Suppressor macrophage (primary cell): ENCODE measurements around the gene TOR1AIP2.
"Not testable (repeated sequence)": the region's sequence is repeated elsewhere in the genome, so short reads cannot be mapped to it uniquely, and the experiment has no call there.

ENCODE experiments used
- DNase-seq, 4 experiments: peaks; one replicate each; pipeline ENCODE4 v3.0.0-alpha.2; 2020 to 2022

The TOR1AIP2 gene

DNA sequence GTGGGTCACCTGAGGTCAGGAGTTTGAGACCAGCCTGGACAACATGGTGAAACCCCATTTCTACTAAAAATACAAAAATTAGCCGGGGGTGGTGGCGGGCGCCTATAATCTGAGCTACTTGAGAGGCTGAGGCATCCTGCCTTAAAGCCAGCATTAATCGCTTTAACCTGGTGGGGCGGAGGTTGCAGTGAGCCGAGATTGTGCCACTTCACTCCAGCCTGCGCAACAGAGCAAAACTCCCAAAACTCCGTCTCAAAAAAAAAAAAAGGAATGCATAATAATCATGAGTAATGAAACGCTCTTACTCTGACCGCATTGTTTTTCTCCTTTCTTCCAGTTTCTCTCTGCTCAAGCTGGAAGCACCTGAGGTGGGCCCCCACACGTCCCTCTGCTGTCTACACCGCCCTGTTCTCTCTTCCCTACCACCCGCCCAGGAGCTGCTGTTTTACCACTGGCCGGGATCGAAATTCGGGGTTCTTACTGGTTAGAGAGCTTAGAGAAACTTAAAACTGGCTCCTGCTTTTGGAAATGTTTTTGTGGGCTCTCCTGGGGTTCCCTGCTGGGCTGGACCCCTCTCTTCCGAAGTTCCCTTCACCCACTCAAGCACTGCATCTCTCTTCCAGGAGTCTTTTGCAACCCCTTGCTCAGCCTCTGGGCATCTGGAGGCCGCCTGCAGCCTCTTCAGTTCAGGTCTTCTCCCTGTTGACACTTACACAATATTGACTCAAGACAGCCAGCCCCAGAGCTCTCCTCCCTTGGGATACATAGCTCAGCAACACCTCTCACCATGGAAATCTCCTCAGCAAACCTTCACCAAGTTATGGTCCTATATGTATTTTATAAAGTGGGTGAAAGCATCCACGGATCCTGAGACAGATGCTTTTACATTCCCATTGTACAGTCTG lies 72.1 kb downstream of the TOR1AIP2 start:
- DNase-seq, result no peak

DNA sequence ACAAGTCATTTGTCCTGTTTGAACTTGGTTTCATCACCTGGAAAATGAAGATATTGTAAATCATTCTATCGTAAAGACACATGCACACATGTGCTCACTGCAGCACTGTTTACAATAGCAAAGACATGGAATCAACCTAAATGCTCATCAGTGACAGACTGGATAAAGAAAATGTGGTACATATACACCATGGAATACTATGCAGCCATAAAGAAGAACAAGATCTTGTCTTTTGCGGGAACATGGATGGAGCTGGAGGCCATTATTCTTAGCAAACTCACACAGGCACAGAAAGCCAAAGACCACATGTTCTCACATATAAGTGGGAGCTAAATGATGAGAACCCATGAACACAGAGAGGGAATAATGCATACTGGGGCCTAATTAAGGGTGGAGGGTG lies 73.2 kb downstream of the TOR1AIP2 start:
- not testable (repeated sequence) for DNase-seq

DNA sequence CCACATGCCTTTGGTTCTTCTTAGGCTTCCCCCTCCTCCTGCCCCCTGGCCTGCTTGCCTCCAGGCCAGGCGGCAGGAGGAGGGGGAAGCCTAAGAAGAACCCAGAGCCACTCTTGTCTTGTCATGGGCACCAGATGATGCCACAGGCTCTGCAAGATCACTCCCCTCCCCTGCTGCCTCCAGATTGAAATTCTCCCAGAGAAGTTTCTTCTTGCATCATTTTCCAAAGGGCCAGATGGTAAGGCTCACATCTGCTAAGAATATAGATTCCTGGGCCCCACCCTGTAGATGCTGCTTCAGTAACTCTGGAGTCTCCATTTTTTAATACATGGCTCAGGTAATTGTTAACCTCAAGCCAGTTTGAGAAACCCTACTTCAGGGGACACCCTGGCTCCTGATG lies 73.7 kb downstream of the TOR1AIP2 start:
- no peak for DNase-seq

DNA sequence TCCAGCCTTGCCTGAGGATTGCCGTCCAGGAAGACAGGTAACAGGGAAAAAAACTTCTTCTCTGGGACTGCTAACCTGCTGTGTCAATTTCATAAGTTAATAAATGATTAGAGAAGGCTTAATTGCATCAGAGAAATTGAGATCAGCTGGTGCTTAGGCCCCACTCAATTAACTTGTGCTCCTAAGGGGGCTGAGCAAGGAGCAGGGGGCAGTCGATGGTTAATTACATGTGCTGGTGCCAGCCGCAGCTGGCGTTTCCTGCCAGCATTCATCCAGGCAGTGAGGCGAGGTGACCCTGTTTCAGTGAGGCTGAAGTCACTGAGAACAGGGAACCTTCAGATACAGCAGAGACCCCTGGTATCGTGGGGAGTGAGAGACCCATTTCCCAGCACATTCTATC lies 74.5 kb downstream of the TOR1AIP2 start:
- DNase-seq, result no peak

DNA sequence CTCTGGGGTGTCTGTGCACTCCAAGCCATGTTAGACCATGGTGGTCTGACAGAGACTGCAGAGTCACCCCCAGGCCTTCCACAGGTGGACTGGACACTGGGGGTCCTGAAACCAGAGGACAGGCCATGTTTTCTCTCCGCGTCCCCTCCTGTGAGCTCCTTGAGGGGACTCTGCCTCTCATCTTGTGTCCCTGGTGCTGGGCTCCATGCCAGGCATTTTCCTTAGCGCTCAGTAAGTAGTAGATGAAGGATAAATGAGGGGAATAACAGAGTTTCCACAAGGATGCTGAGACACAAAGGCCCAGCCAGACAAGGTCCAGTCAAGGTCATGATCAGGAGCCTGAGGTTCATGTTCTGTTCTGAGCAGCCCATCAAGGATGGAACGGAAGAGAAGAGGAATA lies 77.1 kb downstream of the TOR1AIP2 start:
- no peak for DNase-seq

DNA sequence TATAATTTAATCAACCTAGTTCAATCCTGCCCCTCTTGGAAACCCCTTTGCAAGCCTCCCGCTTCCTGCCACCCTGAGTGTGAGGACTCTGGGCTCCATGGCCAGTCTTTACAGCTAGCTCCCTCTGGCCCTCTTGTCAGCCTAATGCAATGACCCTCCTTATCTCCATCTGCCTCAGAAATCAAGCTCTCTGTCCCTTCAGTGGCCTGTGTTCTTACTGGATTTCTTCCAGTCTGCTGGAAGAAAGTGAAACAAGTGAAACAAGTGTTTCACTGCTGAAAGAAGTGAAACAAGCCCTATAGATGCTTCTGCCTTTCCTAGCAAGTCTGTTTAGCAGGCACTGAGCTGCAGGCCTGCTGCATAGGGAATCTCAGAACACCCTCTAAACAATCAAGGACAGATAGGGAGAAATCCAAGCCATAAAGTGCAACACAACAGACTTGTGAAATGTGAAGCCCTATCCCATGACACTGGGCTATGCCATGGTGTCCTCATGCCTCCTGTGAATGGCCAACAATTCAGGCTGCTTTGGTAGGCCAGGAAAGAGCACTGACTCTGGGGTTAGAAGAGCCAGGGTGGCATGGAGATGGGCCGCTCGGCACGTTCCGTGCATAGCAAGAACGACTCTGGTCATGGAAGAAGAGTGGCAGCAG lies 78.6 kb downstream of the TOR1AIP2 start:
- no peak for DNase-seq

DNA sequence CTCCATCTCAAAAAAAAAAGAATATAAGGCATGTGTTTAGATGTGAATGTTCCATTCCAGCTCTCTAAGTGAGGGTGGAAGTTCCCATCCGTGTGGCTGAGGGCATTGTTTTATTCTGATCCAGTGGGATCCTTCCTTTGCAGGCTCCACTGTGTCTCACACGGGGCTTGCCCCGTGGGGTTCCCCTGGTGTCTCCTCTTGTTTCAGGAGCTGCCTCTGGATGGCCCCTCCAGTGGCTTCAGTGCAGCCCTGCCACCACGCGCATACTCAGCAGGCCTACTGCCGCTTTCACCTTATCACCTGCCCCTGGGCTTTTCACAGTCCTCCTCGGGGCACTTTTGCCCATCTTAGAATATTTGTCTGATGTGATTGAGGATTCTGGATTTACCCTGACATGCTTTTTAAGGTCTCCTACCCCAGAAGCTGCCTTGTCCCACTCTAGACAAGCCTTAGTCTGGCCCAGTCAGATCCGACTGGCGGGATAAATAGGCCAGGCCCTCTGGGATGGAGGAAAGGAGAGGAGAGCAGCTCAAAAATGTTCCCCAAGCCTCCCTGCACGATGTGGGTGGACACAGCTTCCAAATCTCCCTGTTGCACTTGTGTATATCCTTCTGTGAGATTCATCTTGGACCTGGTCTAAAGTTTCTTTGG lies 79.3 kb downstream of the TOR1AIP2 start:
- DNase-seq, result no peak

DNA sequence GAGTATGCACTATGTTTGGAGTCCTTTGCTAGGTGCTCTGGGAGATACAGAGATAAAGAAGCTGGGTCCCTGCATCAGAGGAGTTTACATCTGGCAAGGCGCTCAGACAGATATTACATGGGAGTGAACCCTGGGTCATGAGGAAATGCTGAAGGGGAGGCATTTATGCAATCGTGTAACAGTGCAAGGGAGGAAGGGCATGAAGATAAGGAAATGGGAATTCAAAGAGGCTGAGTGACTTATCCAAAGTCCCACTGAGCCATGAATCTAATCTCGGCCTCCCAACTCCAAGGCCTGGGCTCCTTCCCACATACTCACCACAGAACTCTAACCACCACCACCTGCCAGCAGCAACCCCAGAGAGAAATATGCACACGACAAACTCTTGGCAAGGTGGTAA lies 82.9 kb downstream of the TOR1AIP2 start:
- DNase-seq, result peak in 3 of 4 experiments; percentile 14 to 30 (median 22)

DNA sequence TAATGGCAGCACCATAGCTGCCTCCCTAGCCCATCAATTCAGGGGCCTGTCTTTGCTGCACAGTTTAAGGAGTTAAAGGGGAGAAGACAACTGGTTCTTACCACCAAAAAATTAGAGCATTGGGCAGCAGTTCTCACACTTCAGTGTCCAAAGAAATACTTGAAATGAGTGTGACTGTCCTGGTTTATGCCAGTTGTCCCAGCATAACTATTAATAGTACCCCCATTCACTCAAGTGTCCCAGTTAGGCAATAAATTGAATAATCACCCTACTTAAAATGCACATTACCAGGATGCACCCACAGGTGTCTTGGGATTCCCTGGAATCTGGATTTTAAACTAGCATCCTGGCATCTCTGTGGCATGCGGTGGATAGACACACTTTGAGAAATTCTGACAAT lies 83.5 kb downstream of the TOR1AIP2 start:
- no peak for DNase-seq

DNA sequence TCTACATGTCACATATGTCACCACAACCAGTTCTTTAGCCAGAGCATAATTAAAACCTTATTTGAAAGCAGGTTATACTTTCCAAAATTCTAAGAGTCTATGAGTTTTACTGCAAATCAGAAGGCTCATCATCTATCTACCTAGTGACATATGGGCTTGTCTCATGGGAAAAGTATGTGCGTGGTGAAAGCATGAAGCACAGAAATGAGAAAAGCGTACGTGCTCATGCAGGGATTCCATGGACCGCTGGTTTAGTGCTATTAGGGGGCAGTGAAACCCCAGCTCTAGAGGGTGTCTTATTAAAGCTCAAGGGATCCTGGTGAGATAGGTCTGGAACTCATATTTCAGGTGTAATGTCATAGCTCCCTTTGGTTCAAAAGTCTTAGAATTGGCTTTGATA lies 84.3 kb downstream of the TOR1AIP2 start:
- DNase-seq, result no peak
